GM12878 (cell line): ENCODE results near the gene NSL1. TPM values are rescaled to one million over a fixed set of nuclear protein-coding genes. Genes with fewer than 3 reads are reported as not detected.

ENCODE experiments used
- ATAC-seq: fragments of 200-7000 bp; cut with Tn5 transposase; 3 replicates; pipeline ENCODE4 v1.9.1; 2020; ENCODE audit warnings: mild to moderate bottlenecking, moderate library complexity
- BruUV-seq: library from RNA; stranded (reverse); fragments of 400-500 nt; replicated peaks from 2 replicates; lab custom pipeline; 2021; lab: Mats Ljungman, UMichigan
- CTCF ChIA-PET: fragments of 300-600 bp; sonication (Branson Sonifier 250); formaldehyde crosslinking; extraction: SDS; loops from one replicate; lab custom pipeline; 2021; ENCODE audit warnings: inconsistent platforms; lab: Yijun Ruan, JAX
- POLR2A ChIA-PET: fragments of 350-600 bp; formaldehyde crosslinking; extraction: SDS; loops from one replicate; lab custom pipeline; 2021; ENCODE audit warnings: inconsistent platforms; lab: Charles Lee
- RAD21 ChIA-PET: fragments of 300-600 bp; sonication (Branson Sonifier 250); formaldehyde crosslinking; loops from one replicate; lab custom pipeline; 2023; ENCODE audit warnings: antibody characterized with exemption; ENCODE audit not compliant: unreplicated experiment; lab: Charles Lee
- SMC1A ChIA-PET: fragments of 300-600 bp; sonication (Branson Sonifier 250); formaldehyde crosslinking; loops from one replicate; lab custom pipeline; 2023; ENCODE audit not compliant: unreplicated experiment, uncharacterized antibody; lab: Charles Lee
- DNase-seq: peaks from one replicate; pipeline ENCODE4 v3.0.0-alpha.2; 2011; ENCODE audit warnings: low read depth, low spot score
- FAIRE-seq: peaks from 3 replicates; lab custom pipeline; 2011; peaks lifted over from hg19 to GRCh38; lab: Jason Lieb, UNC
- H2AFZ ChIP-seq: 2 replicates; pipeline ENCODE4 v1.6.0; 2011; ENCODE audit warnings: low read depth, low read length, control low read depth; ENCODE audit not compliant: control insufficient read depth
- H3K27ac ChIP-seq: 2 replicates; pipeline ENCODE4 v1.5.1; 2011; ENCODE audit warnings: control low read depth; ENCODE audit not compliant: control insufficient read depth, insufficient read depth
- H3K27me3 ChIP-seq, 2 experiments: replicated peaks in 1 of 2; 2 replicates each; pipeline versions ENCODE4 v1.6.0 to v1.6.1; 2011; ENCODE audit warnings: low read length in 1 of 2; ENCODE audit not compliant: control insufficient read depth in 2 of 2, insufficient read depth in 2 of 2
- H3K36me3 ChIP-seq, 2 experiments: 2 replicates each; pipeline ENCODE4 v1.5.1; 2011; ENCODE audit warnings: low read length in 1 of 2; ENCODE audit not compliant: control insufficient read depth in 2 of 2, insufficient read depth in 2 of 2
- H3K4me1 ChIP-seq: 2 replicates; pipeline ENCODE4 v1.6.1; 2011; ENCODE audit warnings: mild to moderate bottlenecking, low read length, moderate library complexity, mixed read lengths; ENCODE audit not compliant: control insufficient read depth, insufficient read depth
- H3K4me2 ChIP-seq: 2 replicates; pipeline ENCODE4 v1.6.0; 2011; ENCODE audit warnings: control low read depth; ENCODE audit not compliant: control insufficient read depth, insufficient read depth
- H3K4me3 ChIP-seq: fragments of 200-600 bp; sonication (generic); 2 replicates; pipeline ENCODE4 v1.5.1; 2016
- H3K79me2 ChIP-seq: 2 replicates; pipeline ENCODE4 v1.6.0; 2011; ENCODE audit warnings: low read length; ENCODE audit not compliant: control insufficient read depth, insufficient read depth
- H3K9ac ChIP-seq: 2 replicates; pipeline ENCODE4 v1.8.0; 2011; ENCODE audit warnings: low read length, control low read depth, mixed read lengths; ENCODE audit not compliant: control insufficient read depth, insufficient read depth
- H3K9me3 ChIP-seq: replicated peaks from 3 replicates; pipeline ENCODE4 v1.5.1; 2011; ENCODE audit warnings: mild to moderate bottlenecking, low read length; ENCODE audit not compliant: control insufficient read depth, insufficient read depth
- H4K20me1 ChIP-seq: 2 replicates; pipeline ENCODE4 v1.6.0; 2011; ENCODE audit not compliant: control insufficient read depth, insufficient read depth
- BCL11A ChIP-seq: IDR thresholded peaks from 2 replicates; pipeline ENCODE4 v1.6.1; 2011; ENCODE audit warnings: low read depth, low read length
- CHD1 ChIP-seq: IDR thresholded peaks from 2 replicates; pipeline ENCODE4 v1.6.1; 2012; ENCODE audit warnings: low read depth, low read length, improper control_type of control experiment
- IRF5 ChIP-seq: fragments of 450-650 bp; IDR thresholded peaks from 2 replicates; pipeline ENCODE4 v1.6.1; 2017; ENCODE audit warnings: borderline replicate concordance
- JUNB ChIP-seq: IDR thresholded peaks from 2 replicates; pipeline ENCODE4 v1.6.1; 2016; ENCODE audit warnings: antibody characterized with exemption, mild to moderate bottlenecking
- MTA2 ChIP-seq: fragments of 450-650 bp; IDR thresholded peaks from 2 replicates; pipeline ENCODE4 v1.6.1; 2016; ENCODE audit warnings: low read depth, mild to moderate bottlenecking, moderate library complexity
- PAX8 ChIP-seq: fragments of 450-650 bp; IDR thresholded peaks from 2 replicates; pipeline ENCODE4 v1.6.1; 2017; ENCODE audit warnings: mild to moderate bottlenecking, moderate library complexity
- PBX3 ChIP-seq: IDR thresholded peaks from 2 replicates; pipeline ENCODE4 v1.6.1; 2011; ENCODE audit warnings: mild to moderate bottlenecking, low read depth, low read length, moderate library complexity; ENCODE audit not compliant: insufficient replicate concordance
- RCOR1 ChIP-seq: conservative IDR thresholded peaks from 2 replicates; pipeline ENCODE4 v1.6.1; 2012; ENCODE audit warnings: low read depth, low read length, improper control_type of control experiment
- SMC3 ChIP-seq: IDR thresholded peaks from 2 replicates; pipeline ENCODE4 v1.6.1; 2011; ENCODE audit warnings: low read length, improper control_type of control experiment, borderline replicate concordance
- ZNF592 ChIP-seq: fragments of 450-650 bp; IDR thresholded peaks from 2 replicates; pipeline ENCODE4 v1.6.1; 2017; ENCODE audit warnings: mild to moderate bottlenecking, moderate library complexity
- WGBS: methylation state at CpG from one replicate; pipeline ENCODE4 v1.1.6; 2016; ENCODE audit warnings: low lambda C conversion rate; ENCODE audit not compliant: insufficient replicate concordance, insufficient coverage; ENCODE audit errors: missing lambda C conversion rate; 5-methylcytosine and 5-hydroxymethylcytosine counted together
- in situ Hi-C: fragments of 300-500 bp; cut with MboI; formaldehyde crosslinking; loops from 9 replicates; pipeline ENCODE4 v1.14.3; 2018; ENCODE audit warnings: mixed read lengths
- intact Hi-C: fragments of 100-400 bp; cut with micrococcal nuclease; formaldehyde crosslinking; loops from one replicate; pipeline ENCODE4 v1.14.2; 2022; ENCODE audit not compliant: unreplicated experiment
- polyA plus RNA-seq, 11 experiments: library from polyadenylated mRNA; depleted of rRNA in 4 of 11; unstranded in 6 of 11; stranded (reverse) in 5 of 11; fragments of >200 nt; fragmentation: Nextera tagmentation in 4 of 11; fragmentation: Illumina TruSeq in 1 of 11; extraction: Ambion mirVana in 4 of 11; extraction: Trizol in 1 of 11; gene quantifications; 1 replicate in 1 of 11; 2 replicates in 10 of 11; pipeline versions ENCODE4 v1.2.1 to v1.2.3, GENCODE V29; 2011 to 2016; ENCODE audit warnings: inconsistent platforms in 2 of 11, missing spikeins in 2 of 11, low read depth in 1 of 11
- total RNA-seq, 4 experiments: library from RNA; depleted of rRNA in 3 of 4; stranded (reverse); fragments of >200 nt in 3 of 4; fragmentation: Illumina TruSeq in 1 of 4; extraction: Trizol in 1 of 4; gene quantifications; 2 replicates each; pipeline versions ENCODE4 v1.2.1 to v1.2.3, GENCODE V29; 2013 to 2021
- TF ChIP-seq, protein P1 (sequence below): fragments of 450-650 bp; formaldehyde crosslinking; IDR thresholded peaks from 2 replicates; pipeline ENCODE4 v1.4.0; 2020; ENCODE audit warnings: mild to moderate bottlenecking, moderate library complexity

NSL1 gene
- total and polyA plus RNA-seq, 10 of the 15 experiments (the other 5 are each of a cell fraction or from before 2014, with no cell fraction given): 36.7 to 74.2 (median 46.4) TPM

DNA sequence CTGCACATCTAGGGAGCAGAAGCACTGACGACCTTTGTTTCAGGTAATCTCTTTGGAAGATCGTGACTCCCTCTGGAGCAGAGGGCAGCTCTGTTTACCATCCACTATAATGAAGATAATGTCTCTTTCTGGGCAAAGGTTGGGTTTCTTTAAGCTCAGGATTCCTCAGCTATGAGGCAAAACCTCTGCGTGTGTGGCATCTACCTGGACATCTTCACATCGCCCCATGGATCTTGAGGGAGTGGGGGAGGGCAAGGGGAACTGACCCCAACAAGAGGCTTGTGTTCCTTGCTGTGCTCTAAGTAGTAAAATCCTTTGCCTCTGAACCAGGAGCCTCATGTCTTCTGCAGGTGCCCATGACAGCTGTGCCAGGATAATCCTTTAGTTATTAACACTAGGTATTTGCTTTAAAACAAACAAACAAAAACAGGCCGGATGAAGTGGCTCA is 36.3 kb upstream of the NSL1 start:
- Histone ChIP-seq H3K79me2 (no peaks in the 10 kb centered on the region), H3K9me3 (peaks cover 18% of the 10 kb centered on the region), H3K4me2 (no peak overlapping the region), H3K27ac (no peak overlapping the region), H3K36me3 (no peaks in the 10 kb centered on the region), H3K4me3 (no peak overlapping the region), H4K20me1 (no peaks in the 10 kb centered on the region), H2AFZ (no peak overlapping the region), H3K4me1 (peaks cover 7% of the 10 kb centered on the region), H3K9ac (no peak overlapping the region), H3K27me3 (no peaks in the 10 kb centered on the region)
- BruUV-seq: no TSS peak
- ATAC-seq (no peak), DNase-seq (no peak), FAIRE-seq (no peak)
- TF ChIP-seq JUNB (no peak), CHD1 (no peak), BCL11A (no peak), ZNF592 (no peak), PBX3 (no peak), RCOR1 (no peak), IRF5 (no peak), SMC3 (no peak), PAX8 (no peak), MTA2 (no peak)
- TF ChIP-seq, protein P1, sequence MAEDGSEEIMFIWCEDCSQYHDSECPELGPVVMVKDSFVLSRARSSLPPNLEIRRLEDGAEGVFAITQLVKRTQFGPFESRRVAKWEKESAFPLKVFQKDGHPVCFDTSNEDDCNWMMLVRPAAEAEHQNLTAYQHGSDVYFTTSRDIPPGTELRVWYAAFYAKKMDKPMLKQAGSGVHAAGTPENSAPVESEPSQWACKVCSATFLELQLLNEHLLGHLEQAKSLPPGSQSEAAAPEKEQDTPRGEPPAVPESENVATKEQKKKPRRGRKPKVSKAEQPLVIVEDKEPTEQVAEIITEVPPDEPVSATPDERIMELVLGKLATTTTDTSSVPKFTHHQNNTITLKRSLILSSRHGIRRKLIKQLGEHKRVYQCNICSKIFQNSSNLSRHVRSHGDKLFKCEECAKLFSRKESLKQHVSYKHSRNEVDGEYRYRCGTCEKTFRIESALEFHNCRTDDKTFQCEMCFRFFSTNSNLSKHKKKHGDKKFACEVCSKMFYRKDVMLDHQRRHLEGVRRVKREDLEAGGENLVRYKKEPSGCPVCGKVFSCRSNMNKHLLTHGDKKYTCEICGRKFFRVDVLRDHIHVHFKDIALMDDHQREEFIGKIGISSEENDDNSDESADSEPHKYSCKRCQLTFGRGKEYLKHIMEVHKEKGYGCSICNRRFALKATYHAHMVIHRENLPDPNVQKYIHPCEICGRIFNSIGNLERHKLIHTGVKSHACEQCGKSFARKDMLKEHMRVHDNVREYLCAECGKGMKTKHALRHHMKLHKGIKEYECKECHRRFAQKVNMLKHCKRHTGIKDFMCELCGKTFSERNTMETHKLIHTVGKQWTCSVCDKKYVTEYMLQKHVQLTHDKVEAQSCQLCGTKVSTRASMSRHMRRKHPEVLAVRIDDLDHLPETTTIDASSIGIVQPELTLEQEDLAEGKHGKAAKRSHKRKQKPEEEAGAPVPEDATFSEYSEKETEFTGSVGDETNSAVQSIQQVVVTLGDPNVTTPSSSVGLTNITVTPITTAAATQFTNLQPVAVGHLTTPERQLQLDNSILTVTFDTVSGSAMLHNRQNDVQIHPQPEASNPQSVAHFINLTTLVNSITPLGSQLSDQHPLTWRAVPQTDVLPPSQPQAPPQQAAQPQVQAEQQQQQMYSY (CRISPR knock-in tag): no peak
- intact Hi-C loops (no loop called here), in situ Hi-C loops (no loop called here)
- POLR2A ChIA-PET: interaction anchor here (0.5 to 2.5 kb wide), 5 partner anchors 8 to 154 kb away, joined by 3 to 11 read pairs (median 3); partner anchors contain the start of gene FLVCR1
- 86% methylated on average over 5 of the region's 5 CpGs for WGBS
- SMC1A ChIA-PET: interaction anchor here (1.3 to 1.7 kb wide), 2 partner anchors 11 to 13 kb away, joined by 3 to 5 read pairs; no protein-coding TSS in a partner anchor
- CTCF ChIA-PET: interaction anchor here (0.6 to 2.4 kb wide), 5 partner anchors 8 to 261 kb away, joined by 3 to 10 read pairs (median 4); no protein-coding TSS in a partner anchor
- RAD21 ChIA-PET: interaction anchor here (0.7 to 1.2 kb wide), 2 partner anchors 167 to 168 kb away, joined by 3 to 4 read pairs; no protein-coding TSS in a partner anchor
